Kidney epithelial cell (primary cell): ENCODE data around the gene HSPH1. TPM values are rescaled to one million over a fixed set of nuclear protein-coding genes. Genes with fewer than 3 reads are reported as not detected.

ENCODE experiments used
- DNase-seq: peaks from one replicate; pipeline ENCODE4 v3.0.0-alpha.2; 2010; ENCODE audit warnings: low read depth
- H3K27me3 ChIP-seq: 2 replicates; pipeline ENCODE4 v1.6.0; 2011; ENCODE audit warnings: low read length; ENCODE audit not compliant: control insufficient read depth, insufficient read depth
- H3K36me3 ChIP-seq: 2 replicates; pipeline ENCODE4 v1.5.1; 2011; ENCODE audit warnings: low read length; ENCODE audit not compliant: control insufficient read depth, insufficient read depth
- H3K4me3 ChIP-seq: 2 replicates; pipeline ENCODE4 v1.5.1; 2011; ENCODE audit warnings: low read depth, mild to moderate bottlenecking, control low read depth, low read length
- total RNA-seq: library from RNA; depleted of rRNA; stranded (reverse); fragments of >200 nt; gene quantifications from 2 replicates; pipeline ENCODE4 v1.2.3, GENCODE V29; 2015
- TF ChIP-seq, protein P1 (sequence below): IDR thresholded peaks from 2 replicates; pipeline ENCODE4 v1.5.1; 2011; ENCODE audit warnings: mild to moderate bottlenecking, moderate library complexity, low read length, control low read depth, inconsistent platforms; ENCODE audit not compliant: insufficient read depth, poor library complexity, severe bottlenecking

The HSPH1 gene
- total RNA-seq, 1 donor from 2014 or later = 52.3 TPM

GRCh38 chr13:31151837-31152236 is 9.9 kb downstream of the HSPH1 start:
- H3K36me3 ChIP-seq = peaks cover 2% of the 10 kb centered on the region
- DNase-seq = no peak
- no peak overlapping the region for H3K4me3 ChIP-seq
- no peaks in the 10 kb centered on the region for H3K27me3 ChIP-seq
- TF ChIP-seq, protein P1, sequence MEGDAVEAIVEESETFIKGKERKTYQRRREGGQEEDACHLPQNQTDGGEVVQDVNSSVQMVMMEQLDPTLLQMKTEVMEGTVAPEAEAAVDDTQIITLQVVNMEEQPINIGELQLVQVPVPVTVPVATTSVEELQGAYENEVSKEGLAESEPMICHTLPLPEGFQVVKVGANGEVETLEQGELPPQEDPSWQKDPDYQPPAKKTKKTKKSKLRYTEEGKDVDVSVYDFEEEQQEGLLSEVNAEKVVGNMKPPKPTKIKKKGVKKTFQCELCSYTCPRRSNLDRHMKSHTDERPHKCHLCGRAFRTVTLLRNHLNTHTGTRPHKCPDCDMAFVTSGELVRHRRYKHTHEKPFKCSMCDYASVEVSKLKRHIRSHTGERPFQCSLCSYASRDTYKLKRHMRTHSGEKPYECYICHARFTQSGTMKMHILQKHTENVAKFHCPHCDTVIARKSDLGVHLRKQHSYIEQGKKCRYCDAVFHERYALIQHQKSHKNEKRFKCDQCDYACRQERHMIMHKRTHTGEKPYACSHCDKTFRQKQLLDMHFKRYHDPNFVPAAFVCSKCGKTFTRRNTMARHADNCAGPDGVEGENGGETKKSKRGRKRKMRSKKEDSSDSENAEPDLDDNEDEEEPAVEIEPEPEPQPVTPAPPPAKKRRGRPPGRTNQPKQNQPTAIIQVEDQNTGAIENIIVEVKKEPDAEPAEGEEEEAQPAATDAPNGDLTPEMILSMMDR = no peak

DNA sequence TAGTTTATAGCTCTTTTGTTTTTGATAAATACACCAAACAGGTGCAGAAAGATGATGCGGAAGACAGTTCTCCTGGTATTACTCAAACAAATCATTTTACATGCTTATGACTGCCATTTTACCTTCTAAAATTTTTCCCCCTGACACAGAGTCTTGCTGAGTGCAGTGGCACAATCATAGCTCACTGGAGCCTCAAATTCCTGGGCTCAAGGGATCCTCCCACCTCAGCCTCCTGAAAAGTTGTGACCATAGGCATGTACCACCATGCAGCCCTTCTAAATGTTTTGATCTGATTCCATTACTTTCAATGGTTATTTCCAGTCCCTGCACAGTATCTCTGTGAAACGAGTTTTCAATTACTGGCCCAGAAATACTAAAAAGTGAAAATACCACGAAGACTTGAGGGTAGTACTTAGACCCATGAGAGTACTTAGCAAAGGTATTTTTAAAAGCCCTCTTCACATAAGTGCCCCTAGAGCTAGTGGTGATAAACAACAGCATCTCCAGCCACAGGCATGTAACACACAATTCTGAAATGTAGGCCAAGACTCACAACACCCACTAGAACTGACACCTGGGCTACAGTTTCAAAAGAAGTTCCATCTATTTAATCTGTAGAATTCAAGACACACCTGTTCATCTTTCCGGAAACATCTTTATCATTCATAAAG is 11.3 kb downstream of the HSPH1 start:
- Histone ChIP-seq H3K27me3 (no peaks in the 10 kb centered on the region), H3K4me3 (no peak overlapping the region), H3K36me3 (peaks cover 2% of the 10 kb centered on the region)
- no peak for DNase-seq
- TF ChIP-seq, protein P1 = no peak

DNA sequence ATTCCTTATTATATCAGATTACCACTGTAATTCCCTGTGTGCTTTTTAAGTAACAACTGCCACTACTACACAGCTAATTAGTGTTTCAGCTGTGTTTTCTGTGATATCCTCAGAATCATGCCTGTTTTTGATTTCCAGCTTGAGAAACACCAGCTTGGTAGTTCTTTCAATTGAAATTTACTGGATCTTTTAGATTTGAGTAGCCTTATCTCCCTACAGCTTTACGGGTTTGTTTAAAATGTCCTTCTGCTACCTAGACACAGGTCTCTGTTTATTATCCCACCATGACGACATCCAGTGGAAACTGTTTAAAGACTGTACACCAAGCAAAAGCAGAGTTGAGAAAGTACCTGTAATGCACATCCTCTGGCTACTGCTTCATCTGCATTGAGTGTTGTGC is 12.1 kb downstream of the HSPH1 start:
- Histone ChIP-seq H3K27me3 (no peaks in the 10 kb centered on the region), H3K36me3 (peaks cover 2% of the 10 kb centered on the region), H3K4me3 (no peak overlapping the region)
- TF ChIP-seq, protein P1 = no peak
- DNase-seq = no peak

DNA sequence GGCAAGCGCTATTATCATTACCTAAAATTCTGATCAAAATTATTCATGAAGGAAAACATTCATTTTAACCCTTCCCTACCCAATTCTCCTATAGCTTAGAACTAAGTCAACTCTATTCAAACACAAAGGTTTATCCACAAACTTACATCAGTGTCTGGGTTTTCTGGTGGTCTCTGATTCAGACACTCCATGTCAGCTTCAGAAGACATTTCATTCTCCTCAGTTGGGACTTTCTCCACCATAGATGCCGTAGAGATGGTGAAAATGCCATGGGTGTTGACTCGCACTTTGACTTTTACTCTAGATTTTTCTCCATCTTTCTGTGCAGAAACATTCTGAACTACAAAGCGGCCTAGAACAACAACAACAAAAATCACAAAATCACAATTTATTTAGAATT is 16.3 kb downstream of the HSPH1 start:
- Histone ChIP-seq H3K4me3 (no peak overlapping the region), H3K36me3 (peaks cover 2% of the 10 kb centered on the region), H3K27me3 (no peaks in the 10 kb centered on the region)
- TF ChIP-seq, protein P1 = no peak
- no peak for DNase-seq

DNA sequence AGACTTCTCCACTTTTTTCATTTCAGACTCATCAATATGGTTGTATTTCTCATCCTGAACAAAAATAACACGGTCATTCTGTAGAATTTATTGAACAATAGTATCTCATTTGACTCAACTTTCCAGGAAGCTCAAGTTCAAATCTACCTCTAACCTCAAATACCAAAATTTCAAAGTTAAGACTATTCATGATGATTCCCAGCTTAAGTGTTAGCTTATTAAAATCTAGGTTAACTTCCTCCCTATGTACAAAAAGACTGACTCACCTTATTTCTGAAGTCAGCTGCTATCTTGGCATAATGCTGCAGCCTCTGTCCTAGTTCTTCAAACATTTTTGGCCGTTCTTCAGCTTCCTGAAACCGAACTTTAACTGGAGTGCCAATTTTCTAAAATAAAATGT is 23.2 kb downstream of the HSPH1 start:
- DNase-seq = no peak
- H3K4me3 ChIP-seq = no peak overlapping the region
- TF ChIP-seq, protein P1 = no peak
- H3K27me3 ChIP-seq = no peaks in the 10 kb centered on the region
- peaks cover 2% of the 10 kb centered on the region for H3K36me3 ChIP-seq

- H3K4me3 ChIP-seq = no peak overlapping the region
- no peak for DNase-seq
- TF ChIP-seq, protein P1 = no peak
- no peaks in the 10 kb centered on the region for H3K36me3 ChIP-seq
- no peaks in the 10 kb centered on the region for H3K27me3 ChIP-seq
These were observed 25.0 kb downstream of the HSPH1 start for GRCh38 chr13:31136724-31137123.
